Mononuclear cell (primary cell): Measurements from ENCODE around the gene DAZAP1. TPM values are rescaled to one million over a fixed set of nuclear protein-coding genes. Genes with fewer than 3 reads are reported as not detected.

ENCODE experiments used
- H3K27me3 ChIP-seq: 2 replicates; pipeline ENCODE4 v1.6.0; 2011; ENCODE audit warnings: low read length, control low read depth; ENCODE audit not compliant: insufficient read depth
- H3K4me1 ChIP-seq: 2 replicates; pipeline ENCODE4 v1.5.1; 2011; ENCODE audit warnings: mild to moderate bottlenecking, low read length, control low read depth; ENCODE audit not compliant: insufficient read depth
- H3K4me3 ChIP-seq: 2 replicates; pipeline ENCODE4 v1.5.1; 2011; ENCODE audit warnings: mild to moderate bottlenecking, low read length, moderate library complexity
- H3K9me3 ChIP-seq: 2 replicates; pipeline ENCODE4 v1.5.1; 2011; ENCODE audit warnings: low read depth, mild to moderate bottlenecking, control low read depth, low read length
- total RNA-seq: library from RNA; depleted of rRNA; stranded (reverse); fragments of >200 nt; gene quantifications from one replicate; pipeline ENCODE4 v1.2.3, GENCODE V29; 2012

The DAZAP1 gene
- total RNA-seq, 1 donor = 63.0 TPM

GRCh38 chr19:1445185-1445931, 38.0 kb downstream of the DAZAP1 start:
- no peaks in the 10 kb centered on the region for H3K9me3 ChIP-seq
- peaks cover 35% of the 10 kb centered on the region for H3K27me3 ChIP-seq
- peak overlapping the region; percentile 27 for H3K4me3 ChIP-seq
- peaks cover 38% of the 10 kb centered on the region for H3K4me1 ChIP-seq

DNA sequence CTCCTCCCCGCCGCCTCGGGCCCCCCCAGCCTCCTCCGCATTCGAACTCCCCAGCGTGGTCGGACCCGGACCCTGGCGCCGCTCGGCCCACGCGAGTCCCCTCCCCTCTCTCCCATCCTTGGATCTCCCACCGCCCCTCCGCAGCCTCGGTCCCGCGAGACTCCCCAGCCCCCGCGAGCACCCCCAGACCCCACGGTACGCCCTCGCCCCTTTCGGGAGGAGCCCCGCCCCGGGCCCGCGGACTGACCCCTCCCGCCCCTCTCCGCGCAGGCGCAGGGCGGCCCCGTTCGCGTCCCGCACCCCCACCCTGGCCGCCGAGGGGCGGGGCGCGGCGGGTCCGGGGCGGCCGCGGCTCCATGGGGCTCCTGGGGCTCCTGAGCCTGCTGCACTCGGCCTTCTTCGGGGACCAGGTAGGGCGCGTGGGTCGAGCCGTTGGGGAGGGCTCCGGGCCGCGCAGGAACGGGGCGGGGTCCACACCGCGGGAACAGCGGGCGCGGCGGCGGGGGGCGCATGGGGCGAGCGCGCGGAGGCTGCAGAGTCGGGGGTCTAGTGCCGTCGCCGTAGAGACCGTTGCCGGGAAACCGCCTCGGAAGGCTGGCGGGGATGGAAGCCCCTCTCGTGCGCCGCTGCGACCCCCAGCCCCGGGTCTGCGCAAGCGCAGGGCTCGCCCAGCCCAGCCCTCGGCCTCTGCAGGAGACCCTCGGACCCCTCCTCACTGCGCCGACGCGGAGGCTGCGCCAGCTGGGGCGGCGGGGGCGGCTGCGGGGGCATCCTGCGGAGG, 38.7 kb downstream of the DAZAP1 start:
- H3K9me3 ChIP-seq = no peaks in the 10 kb centered on the region
- no peak overlapping the region for H3K4me3 ChIP-seq
- peaks cover 34% of the 10 kb centered on the region for H3K4me1 ChIP-seq
- H3K27me3 ChIP-seq = peaks cover 43% of the 10 kb centered on the region

DNA sequence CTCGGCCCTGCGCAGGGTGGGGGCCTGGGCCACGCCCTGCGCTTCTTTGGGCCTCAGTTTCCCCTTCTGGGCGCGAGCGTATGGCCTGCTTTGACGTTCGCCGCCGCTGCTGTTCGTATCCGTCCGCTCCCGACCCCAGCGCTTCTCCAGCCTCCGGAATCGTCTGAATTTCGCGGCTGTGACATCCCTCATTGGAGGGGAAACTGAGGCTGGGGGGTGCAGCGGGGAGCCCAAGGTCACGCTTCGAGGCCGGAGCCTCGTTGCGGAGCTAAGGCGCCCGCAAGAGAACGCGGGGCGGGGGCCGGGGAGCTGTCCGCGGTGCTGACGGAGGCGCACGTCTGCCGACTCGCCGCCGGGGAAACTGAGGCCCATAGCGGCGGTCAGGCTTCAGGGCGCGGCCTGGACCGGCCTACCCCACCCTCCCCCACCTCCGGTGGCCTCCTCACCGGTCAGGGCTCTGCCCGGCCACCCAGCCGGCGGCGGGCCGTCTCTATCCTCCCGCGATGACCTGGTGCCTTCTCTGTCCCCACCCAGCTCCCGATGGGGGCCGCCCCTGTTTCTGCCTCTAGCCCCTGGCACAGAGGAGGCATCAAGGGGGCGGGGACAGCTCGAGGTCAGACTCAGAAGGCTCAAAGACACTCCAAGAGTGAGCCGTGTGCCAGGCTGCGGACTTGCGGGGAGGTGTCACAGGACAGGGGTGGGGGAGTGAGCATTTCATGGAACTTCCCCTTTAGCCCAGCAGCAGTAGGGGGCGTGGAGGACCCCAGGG, 39.5 kb downstream of the DAZAP1 start:
- peaks cover 50% of the 10 kb centered on the region for H3K27me3 ChIP-seq
- no peak overlapping the region for H3K4me3 ChIP-seq
- H3K4me1 ChIP-seq = peaks cover 34% of the 10 kb centered on the region
- H3K9me3 ChIP-seq = no peaks in the 10 kb centered on the region

- Histone ChIP-seq H3K27me3 (peaks cover 54% of the 10 kb centered on the region), H3K9me3 (no peaks in the 10 kb centered on the region), H3K4me3 (no peak overlapping the region), H3K4me1 (peaks cover 34% of the 10 kb centered on the region)
Observed at GRCh38 chr19:1447504-1447903, 40.1 kb downstream of the DAZAP1 start.

GRCh38 chr19:1447944-1448343, 40.6 kb downstream of the DAZAP1 start:
- Histone ChIP-seq H3K27me3 (peaks cover 56% of the 10 kb centered on the region), H3K4me3 (no peak overlapping the region), H3K4me1 (peaks cover 34% of the 10 kb centered on the region), H3K9me3 (no peaks in the 10 kb centered on the region)

DNA sequence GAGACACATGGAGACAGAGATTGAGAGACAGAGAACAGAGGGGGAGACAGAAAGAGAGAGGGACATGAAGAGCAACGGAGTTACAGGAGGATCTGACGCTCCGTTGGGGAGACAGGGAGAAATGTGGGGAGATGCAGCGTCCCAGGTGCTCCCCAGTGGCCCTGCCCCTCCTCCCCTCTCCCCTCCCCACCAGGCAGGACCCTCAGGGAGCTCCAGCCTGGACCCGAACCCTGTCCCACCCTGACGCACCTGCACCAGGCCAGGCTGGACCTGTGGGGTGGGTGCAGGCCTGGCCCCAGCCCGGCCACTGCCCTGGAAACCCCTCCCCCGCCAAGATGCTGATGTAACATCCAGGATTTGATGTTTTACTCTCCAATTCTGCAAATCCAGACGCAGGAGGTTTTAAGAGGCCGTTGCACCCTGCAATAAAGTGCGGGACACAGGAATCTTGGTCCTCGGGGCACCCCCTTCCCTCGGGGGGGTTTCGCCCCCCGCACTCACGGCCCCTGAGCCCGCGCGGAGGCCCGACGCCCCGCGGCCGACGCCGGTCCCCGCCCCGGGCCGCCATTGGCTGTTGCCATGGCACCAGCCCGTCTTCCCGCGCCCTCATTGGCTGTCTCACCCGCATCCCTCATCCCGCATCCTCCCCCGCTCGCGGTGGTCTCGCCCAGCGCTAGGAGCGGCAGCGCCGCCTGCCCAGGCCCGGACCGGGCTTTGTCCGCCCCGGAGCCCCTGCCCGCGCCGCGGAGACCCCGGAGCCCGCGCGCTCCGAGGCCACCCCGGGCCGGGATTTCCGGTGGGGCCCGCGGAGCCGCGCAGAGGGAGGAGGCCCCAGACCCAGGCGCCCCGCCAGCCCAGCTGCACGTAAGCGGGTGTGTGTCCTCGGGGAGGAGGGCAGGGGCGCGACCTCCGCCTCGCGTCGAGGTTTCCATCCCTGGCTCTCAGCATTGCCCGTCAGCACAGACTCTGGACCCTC, 42.4 kb downstream of the DAZAP1 start, which contains the start of gene APC2:
TSS of gene APC2 (plus strand) at position 655 of the 976 bp plus-strand sequence. CDS start 2,881 bp downstream, outside the sequence.
- H3K27me3 ChIP-seq = peaks cover 65% of the 10 kb centered on the region
- peaks cover 30% of the 10 kb centered on the region for H3K4me1 ChIP-seq
- no peaks in the 10 kb centered on the region for H3K9me3 ChIP-seq
- H3K4me3 ChIP-seq = no peak within 1 kb of the TSS

DNA sequence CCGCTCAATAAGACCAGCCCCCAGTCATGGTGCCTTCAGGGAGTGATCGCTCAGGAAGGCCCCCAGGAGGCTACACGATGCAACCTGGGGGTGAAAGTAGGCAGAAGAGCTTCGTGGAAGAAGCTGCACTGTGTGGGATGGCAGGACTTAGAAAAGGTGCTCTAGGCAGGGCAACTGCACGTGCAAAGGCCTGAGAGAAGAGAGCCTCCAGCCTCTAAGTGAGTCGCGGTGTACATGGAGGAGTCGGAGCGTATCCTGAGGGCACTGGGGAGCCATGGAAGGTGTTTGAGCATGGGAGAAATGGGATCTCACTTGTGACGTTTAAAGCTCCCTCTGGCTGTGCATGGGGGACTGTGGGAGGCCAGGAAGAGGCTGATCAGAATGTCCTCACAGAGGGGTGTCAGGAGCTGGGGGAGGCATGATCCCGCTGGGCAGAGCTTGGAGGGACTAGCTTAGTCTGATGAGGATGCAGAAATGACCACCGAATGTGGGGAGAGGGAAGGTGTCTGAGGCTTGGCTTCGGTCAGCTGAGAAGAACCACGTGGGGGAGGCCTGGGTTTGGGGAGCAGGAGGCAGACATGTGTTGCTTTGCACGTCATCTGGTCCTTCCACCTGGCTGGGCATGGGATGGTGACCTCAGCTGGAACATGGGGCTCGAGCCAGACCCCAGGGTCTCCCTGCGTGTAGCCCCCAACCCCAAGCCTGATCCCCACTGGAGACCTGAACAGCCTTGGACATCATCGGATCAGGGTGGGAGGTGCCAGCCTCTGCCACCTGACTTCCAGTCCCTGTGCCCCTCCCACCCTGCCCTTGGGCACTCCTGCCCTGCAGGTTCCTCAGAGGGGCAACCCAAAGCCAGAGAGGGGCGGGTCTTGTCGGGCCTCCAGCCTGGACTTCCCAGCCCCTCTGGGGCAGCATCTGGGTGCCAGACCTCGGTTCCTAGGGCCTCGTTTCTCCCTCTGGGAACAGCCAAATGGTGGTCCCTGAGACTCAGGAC, 43.6 kb downstream of the DAZAP1 start:
- H3K4me1 ChIP-seq = peaks cover 31% of the 10 kb centered on the region
- no peaks in the 10 kb centered on the region for H3K9me3 ChIP-seq
- peaks cover 76% of the 10 kb centered on the region for H3K27me3 ChIP-seq
- no peak overlapping the region for H3K4me3 ChIP-seq

DNA sequence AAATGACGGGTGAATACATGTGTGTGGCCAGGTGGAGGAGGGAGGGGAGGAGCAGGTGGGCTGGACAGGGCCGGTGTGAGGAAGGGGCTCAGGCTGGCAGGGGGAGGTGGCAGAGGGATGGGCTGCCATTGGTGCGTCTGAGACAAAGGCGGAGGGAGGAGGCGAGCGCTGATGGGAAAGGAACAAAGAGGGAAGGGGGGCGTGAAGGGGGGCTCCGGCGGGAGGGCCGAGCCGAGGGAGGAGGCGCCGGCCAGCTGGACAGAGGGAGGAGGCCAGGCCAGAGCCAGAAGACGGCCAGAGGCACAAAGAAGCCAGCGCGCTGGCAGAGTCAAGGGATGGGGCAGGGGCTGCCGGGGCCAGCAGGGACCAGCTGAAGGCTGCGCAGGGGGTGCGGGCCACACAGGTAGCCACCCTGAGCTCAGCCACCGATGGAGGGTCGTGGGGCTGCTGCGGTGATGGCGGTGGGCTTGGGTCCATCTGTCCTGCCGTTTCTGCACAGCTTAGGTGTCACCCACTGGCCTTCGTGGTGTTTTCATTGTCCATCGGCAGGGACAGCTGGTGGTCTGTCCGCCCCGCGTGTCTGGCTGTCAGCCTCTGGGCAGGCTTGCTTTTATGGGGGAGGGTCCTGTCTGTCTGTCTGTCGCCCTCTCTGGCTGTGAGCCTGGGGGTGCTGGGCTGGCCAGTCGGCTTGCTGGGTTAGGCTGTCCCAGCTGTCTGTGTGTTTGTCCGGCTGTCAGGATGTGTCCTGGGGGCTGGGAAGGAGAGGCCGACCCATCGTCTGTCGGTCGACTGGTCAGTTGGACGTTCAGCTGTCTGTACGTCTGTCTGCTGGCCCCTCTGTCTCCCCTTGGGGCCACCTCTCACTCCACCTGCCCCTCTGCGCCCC, 44.8 kb downstream of the DAZAP1 start:
- no peaks in the 10 kb centered on the region for H3K9me3 ChIP-seq

GRCh38 chr19:1452802-1453524, 45.6 kb downstream of the DAZAP1 start:
- H3K4me1 ChIP-seq = peaks cover 20% of the 10 kb centered on the region
- no peak overlapping the region for H3K4me3 ChIP-seq
- peaks cover 75% of the 10 kb centered on the region for H3K27me3 ChIP-seq
- no peaks in the 10 kb centered on the region for H3K9me3 ChIP-seq

More for the DNA sequence above, 44.8 kb downstream of the DAZAP1 start:
- H3K4me3 ChIP-seq = no peak overlapping the region
- H3K27me3 ChIP-seq = peaks cover 78% of the 10 kb centered on the region
- H3K4me1 ChIP-seq = peaks cover 21% of the 10 kb centered on the region

DNA sequence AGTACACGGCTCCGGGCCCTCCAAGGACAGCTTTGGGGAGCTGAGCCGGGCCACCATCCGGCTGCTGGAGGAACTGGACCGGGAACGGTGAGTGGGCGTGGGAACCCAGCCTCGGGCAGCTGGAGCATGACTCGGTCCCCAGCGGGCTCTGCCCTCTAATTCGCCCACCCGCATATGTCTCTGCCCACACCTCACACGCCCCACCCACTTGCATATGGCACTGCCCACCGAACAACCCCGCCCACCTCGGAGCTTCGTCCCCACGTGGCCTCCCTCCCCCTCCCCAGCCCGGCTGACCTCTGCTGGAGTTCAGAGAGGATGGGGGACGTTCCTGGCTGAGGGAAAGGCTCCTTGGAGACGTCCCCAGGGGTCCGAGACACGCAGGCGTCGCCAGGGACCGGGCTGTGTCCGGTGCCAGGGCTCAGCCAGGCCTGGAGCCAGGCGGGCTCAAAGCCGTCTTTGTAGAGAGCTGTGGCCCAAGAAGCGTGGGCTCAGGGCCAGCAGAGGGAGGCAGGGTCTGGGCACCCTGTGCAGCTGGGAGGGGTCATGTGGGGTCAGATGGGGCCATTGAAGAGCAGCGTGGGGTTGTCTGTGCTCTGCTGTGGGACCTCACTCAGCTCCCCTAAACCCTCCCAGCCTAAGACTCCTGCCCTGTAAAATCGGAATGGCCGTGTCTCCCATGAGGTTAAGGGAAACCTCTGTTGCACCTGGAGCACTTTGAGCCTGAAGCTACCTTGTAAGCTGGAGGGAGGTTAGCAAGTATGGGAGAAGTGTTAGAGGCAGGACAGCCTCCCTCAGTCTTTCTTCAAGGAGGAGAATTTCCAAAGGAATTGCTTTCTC, 46.4 kb downstream of the DAZAP1 start:
- Histone ChIP-seq H3K9me3 (no peaks in the 10 kb centered on the region), H3K4me1 (peaks cover 20% of the 10 kb centered on the region), H3K27me3 (peaks cover 73% of the 10 kb centered on the region), H3K4me3 (no peak overlapping the region)

DNA sequence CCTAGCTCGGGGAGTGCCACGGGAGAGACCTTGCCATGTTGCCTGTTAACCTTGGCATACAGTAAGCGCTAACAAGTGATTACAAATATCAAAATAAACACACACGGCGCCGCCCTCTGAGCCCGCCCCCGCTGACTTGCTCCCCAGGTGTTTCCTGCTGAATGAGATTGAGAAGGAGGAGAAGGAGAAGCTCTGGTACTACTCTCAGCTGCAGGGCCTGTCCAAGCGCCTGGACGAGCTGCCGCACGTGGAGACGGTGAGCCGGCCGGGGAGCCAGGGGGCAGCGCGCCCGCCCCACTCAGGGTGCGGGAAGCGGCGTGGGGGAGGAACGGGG, 47.6 kb downstream of the DAZAP1 start:
- Histone ChIP-seq H3K4me1 (peaks cover 16% of the 10 kb centered on the region), H3K4me3 (no peak overlapping the region), H3K27me3 (peaks cover 61% of the 10 kb centered on the region), H3K9me3 (no peaks in the 10 kb centered on the region)
